Measurements from ENCODE around the gene DPH3. TPM values are rescaled to one million over a fixed set of nuclear protein-coding genes. Genes with fewer than 3 reads are reported as not detected.

DPH3 gene
- polyA plus RNA-seq, 1 of the 3 experiments (the other 2 are of a cell fraction): 8.5 TPM

GRCh38 chr3:16254916-16255315 is 9.8 kb downstream of the DPH3 start:
- no peaks in the 10 kb centered on the region for H3K4me1 ChIP-seq (ENCODE audit: control insufficient read depth in 1 of 2, insufficient read depth in 2 of 2, low read depth in 1 of 2, low read length in 1 of 2)
- H3K9ac ChIP-seq: no peak overlapping the region
- DNase-seq: no peak
- no peaks in the 10 kb centered on the region for H3F3A ChIP-seq (replicated peaks; ENCODE audit: insufficient read depth)
- ChIA-PET CTCF (interaction anchor here (1.0 kb wide), 1 partner anchor 9 kb away, joined by 4 read pairs; no protein-coding TSS in a partner anchor), POLR2A (interaction anchor here (0.6 kb wide), 1 partner anchor 813 kb away, joined by 3 read pairs; no protein-coding TSS in a partner anchor)
- peaks cover 17 to 20% of the 10 kb centered on the region in 2 experiments for H3K36me3 ChIP-seq (replicated peaks in 1 of 2; ENCODE audit: control insufficient read depth in 1 of 2, insufficient read depth in 2 of 2, low read length in 1 of 2)
- no peaks in the 10 kb centered on the region for H4K20me1 ChIP-seq (ENCODE audit: insufficient read depth)
- WGBS (ENCODE audit: low lambda C conversion rate): 97% methylated on average over 5 of the region's 5 CpGs
- no peak overlapping the region for H3K4me2 ChIP-seq
- no peaks in the 10 kb centered on the region for H3K9me2 ChIP-seq
- H2AFZ ChIP-seq (ENCODE audit: low read depth): no peak overlapping the region
- no peaks in the 10 kb centered on the region for H3K27me3 ChIP-seq (ENCODE audit: insufficient read depth)
- peaks cover 4% of the 10 kb centered on the region; the same call in 1 of the 2 replicates for H3K79me2 ChIP-seq (ENCODE audit: insufficient read depth)
- H3K4me3 ChIP-seq (ENCODE audit: low read depth in 2 of 2, low read length in 1 of 2): no peak overlapping the region
- no peaks in the 10 kb centered on the region for H3K9me3 ChIP-seq
- TF ChIP-seq ELF1 (IDR thresholded peaks at IDR 0.05) (no peak), FOXJ3 (CRISPR knock-in tag; IDR thresholded peaks at IDR 0.05) (no peak), TEAD4 (IDR thresholded peaks at IDR 0.05; ENCODE audit: borderline replicate concordance, insufficient read depth) (no peak), POLR2AphosphoS5 (IDR thresholded peaks at IDR 0.05; ENCODE audit: low read depth, low read length) (no peak), SIN3A (IDR thresholded peaks at IDR 0.05; ENCODE audit: borderline replicate concordance, low read depth, low read length) (no peak), MEF2A (IDR thresholded peaks at IDR 0.05; ENCODE audit: borderline replicate concordance, low read depth) (no peak), USF1 (IDR thresholded peaks at IDR 0.05; ENCODE audit: borderline replicate concordance, low read depth) (no peak), EZH2phosphoT487 (IDR thresholded peaks at IDR 0.05; ENCODE audit: borderline replicate concordance, low read depth) (no peak), TAF1 (IDR thresholded peaks at IDR 0.05; ENCODE audit: borderline replicate concordance, low read depth, low read length) (no peak), GATA2 (CRISPR knock-in tag; IDR thresholded peaks at IDR 0.05) (no peak), SMC3 (IDR thresholded peaks at IDR 0.05; ENCODE audit: low read depth, low read length) (no peak), IRF3 (IDR thresholded peaks at IDR 0.05; ENCODE audit: low read depth, low read length) (no peak), JUND (IDR thresholded peaks at IDR 0.05) (no peak), RFX5 (IDR thresholded peaks at IDR 0.05; ENCODE audit: low read length) (no peak), NFIC (IDR thresholded peaks at IDR 0.05; ENCODE audit: borderline replicate concordance) (no peak), MXI1 (IDR thresholded peaks at IDR 0.05; ENCODE audit: low read depth, low read length) (no peak), RAD21 (IDR thresholded peaks at IDR 0.05; ENCODE audit: low read length) (no peak), EP300 (IDR thresholded peaks at IDR 0.05; ENCODE audit: borderline replicate concordance in 1 of 2, low read depth in 1 of 2, low read length in 1 of 2) (no peak), RCOR1 (IDR thresholded peaks at IDR 0.05; ENCODE audit: low read length) (no peak), NRF1 (IDR thresholded peaks at IDR 0.05; ENCODE audit: low read depth, low read length) (no peak)
- no peak overlapping the region for H3K27ac ChIP-seq (ENCODE audit: low read depth in 2 of 2, low read length in 1 of 2)

Measured in SK-N-SH (cell line).